Osteocyte (in vitro differentiated cells): ENCODE data around the gene ADAMTS2. TPM values are rescaled to one million over a fixed set of nuclear protein-coding genes. Genes with fewer than 3 reads are reported as not detected.

Source experiments
- DNase-seq: peaks from one replicate; pipeline ENCODE4 v3.0.0; 2021; ENCODE audit warnings: mixed read lengths; ENCODE audit not compliant: unreplicated experiment; ENCODE audit errors: extremely low spot score
- H3K27ac Mint-ChIP-seq: one replicate; pipeline ENCODE4 v1.8.0; 2021; ENCODE audit warnings: mild to moderate bottlenecking, mixed read lengths; ENCODE audit not compliant: unreplicated experiment
- H3K27me3 Mint-ChIP-seq: one replicate; pipeline ENCODE4 v1.8.0; 2021; ENCODE audit warnings: mixed read lengths; ENCODE audit not compliant: unreplicated experiment
- H3K36me3 Mint-ChIP-seq: one replicate; pipeline ENCODE4 v1.8.0; 2021; ENCODE audit warnings: mixed read lengths; ENCODE audit not compliant: unreplicated experiment
- H3K4me1 Mint-ChIP-seq: one replicate; pipeline ENCODE4 v1.8.0; 2021; ENCODE audit warnings: mixed read lengths; ENCODE audit not compliant: unreplicated experiment
- H3K4me3 Mint-ChIP-seq: one replicate; pipeline ENCODE4 v1.8.0; 2021; ENCODE audit warnings: mild to moderate bottlenecking, moderate library complexity, mixed read lengths; ENCODE audit not compliant: unreplicated experiment
- H3K9me3 Mint-ChIP-seq: one replicate; pipeline ENCODE4 v1.8.0; 2021; ENCODE audit warnings: mixed read lengths; ENCODE audit not compliant: unreplicated experiment
- total RNA-seq: library from RNA; stranded (reverse); gene quantifications from 2 replicates; pipeline ENCODE4 v1.2.1, GENCODE V29; 2021
- TF ChIP-seq, protein P1 (sequence below): fragments of 200-600 bp; sonication (generic); IDR thresholded peaks from 2 replicates; pipeline ENCODE4 v1.5.0; 2021; ENCODE audit warnings: antibody characterized with exemption, mild to moderate bottlenecking, moderate library complexity

The ADAMTS2 gene
- total RNA-seq, 1 donor from 2014 or later = 12.2 TPM

DNA sequence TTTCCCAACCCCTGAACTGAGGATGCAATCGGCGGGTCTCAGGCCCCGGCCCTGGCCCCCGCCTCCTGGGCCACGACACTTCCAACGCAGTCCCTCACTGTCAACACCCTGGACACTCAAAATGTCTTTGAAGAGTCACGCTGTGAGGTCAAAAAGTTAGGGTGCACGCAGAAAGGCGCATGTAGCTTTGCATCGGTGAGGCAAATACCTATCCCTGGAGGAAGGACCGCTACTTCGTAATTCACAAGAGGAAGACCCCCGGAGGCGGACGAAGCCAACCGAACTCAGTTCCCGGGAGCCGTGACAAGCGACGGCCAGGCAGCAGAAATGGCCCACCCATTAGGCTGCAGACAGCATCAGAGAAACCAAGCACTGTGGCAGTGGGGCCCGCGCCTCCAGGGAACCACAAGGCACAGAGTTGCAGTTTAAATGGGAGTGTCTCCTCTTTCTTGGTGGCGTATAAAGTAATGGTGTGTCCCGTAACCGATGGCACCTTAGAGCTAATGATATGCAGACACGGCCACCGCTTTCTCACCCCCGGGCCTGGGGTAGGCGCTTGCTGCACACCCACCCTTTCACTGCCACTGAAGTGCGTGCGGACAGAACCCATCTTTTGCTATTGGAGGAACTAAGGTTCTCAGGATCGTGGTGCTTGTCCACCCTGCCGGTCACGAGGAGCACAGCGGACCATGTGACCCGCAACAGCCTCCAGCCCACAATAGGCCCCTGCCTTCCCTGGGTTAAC is 9.0 kb downstream of the ADAMTS2 start:
- Mint-ChIP-seq H3K36me3 (no peaks in the 10 kb centered on the region), H3K4me3 (no peak overlapping the region), H3K27me3 (peaks cover 2% of the 10 kb centered on the region), H3K4me1 (no peaks in the 10 kb centered on the region), H3K27ac (no peak overlapping the region), H3K9me3 (no peaks in the 10 kb centered on the region)
- no peak for DNase-seq
- TF ChIP-seq, protein P1, sequence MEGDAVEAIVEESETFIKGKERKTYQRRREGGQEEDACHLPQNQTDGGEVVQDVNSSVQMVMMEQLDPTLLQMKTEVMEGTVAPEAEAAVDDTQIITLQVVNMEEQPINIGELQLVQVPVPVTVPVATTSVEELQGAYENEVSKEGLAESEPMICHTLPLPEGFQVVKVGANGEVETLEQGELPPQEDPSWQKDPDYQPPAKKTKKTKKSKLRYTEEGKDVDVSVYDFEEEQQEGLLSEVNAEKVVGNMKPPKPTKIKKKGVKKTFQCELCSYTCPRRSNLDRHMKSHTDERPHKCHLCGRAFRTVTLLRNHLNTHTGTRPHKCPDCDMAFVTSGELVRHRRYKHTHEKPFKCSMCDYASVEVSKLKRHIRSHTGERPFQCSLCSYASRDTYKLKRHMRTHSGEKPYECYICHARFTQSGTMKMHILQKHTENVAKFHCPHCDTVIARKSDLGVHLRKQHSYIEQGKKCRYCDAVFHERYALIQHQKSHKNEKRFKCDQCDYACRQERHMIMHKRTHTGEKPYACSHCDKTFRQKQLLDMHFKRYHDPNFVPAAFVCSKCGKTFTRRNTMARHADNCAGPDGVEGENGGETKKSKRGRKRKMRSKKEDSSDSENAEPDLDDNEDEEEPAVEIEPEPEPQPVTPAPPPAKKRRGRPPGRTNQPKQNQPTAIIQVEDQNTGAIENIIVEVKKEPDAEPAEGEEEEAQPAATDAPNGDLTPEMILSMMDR = no peak

DNA sequence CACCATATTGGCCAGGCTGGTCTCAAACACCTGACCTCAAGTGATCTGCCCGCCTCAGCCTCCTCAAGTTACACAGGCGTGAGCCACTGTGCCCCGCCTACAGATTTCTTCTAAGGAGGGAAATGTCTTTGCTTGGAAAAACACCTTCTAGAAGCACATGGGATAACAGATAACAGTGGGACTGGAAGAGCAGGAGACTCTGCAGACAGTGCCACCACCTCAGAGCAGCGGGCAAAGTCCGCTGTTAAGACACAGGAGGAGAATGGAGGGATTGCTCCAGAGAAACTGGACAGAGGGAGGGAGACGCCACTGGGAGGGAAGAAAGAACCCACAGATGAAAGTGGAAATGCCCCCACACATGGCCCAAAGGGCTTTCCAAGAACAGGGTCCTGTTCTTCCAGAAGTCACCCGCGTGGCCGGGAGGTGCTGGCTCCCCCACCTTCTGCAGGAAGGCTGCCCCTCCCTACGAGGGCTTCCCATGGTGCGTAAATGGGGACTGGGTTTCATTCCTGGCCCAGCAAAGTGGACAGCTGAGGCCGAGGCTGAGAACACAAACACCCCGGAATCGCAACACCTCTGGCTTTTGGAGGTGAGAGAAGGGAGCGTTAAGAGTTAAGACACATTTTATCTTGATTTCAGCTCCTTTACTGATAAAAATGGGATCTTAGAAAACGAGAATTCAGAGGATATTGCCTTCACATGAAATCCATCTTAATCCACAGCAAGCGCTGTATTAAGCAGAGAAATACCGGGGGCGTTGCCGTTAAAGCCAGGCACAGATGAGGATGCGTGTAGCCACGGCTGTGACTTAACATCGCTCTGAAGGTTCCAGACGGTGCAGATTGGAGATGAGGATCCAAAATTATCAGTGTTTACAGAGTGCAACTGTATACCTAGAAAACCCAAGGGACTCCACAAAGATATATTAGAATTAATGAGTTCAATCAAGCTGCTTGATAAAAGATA is 11.2 kb downstream of the ADAMTS2 start:
- no peak for DNase-seq
- Mint-ChIP-seq H3K36me3 (no peaks in the 10 kb centered on the region), H3K4me3 (no peak overlapping the region), H3K4me1 (no peaks in the 10 kb centered on the region), H3K27ac (no peak overlapping the region), H3K9me3 (no peaks in the 10 kb centered on the region), H3K27me3 (peaks cover 2% of the 10 kb centered on the region)
- TF ChIP-seq, protein P1 = no peak

DNA sequence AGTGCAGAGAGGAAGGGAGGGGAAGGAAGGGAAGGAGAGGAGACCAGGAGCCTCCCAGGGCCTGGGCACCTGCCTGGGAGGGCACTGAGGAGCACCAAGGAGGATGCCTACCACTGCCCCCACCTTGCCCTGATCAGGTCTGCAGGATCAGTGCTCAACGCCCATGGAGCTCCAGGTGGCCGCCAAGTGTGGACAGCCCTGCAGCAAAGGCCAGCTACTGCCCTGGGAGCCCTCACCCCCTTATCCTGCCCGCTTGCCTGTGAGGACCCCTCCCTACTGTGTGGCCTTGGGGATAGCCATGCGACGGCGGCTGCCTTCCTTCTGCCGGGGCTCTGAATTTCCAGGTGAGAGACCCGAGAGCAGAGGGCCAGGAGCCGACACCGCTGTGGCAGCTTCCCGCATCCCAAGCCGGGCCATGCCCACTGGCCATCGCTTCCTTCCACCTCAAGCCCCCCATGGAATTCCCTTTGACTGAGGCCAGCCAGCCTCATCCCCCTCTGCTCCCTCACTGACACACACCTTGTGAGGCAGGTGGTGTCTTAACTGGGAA is 12.4 kb downstream of the ADAMTS2 start:
- Mint-ChIP-seq H3K9me3 (peaks cover under 1% of the 10 kb centered on the region), H3K4me1 (no peaks in the 10 kb centered on the region), H3K27ac (no peak overlapping the region), H3K36me3 (no peaks in the 10 kb centered on the region), H3K4me3 (no peak overlapping the region), H3K27me3 (peaks cover 2% of the 10 kb centered on the region)
- DNase-seq = no peak
- TF ChIP-seq, protein P1 = no peak

DNA sequence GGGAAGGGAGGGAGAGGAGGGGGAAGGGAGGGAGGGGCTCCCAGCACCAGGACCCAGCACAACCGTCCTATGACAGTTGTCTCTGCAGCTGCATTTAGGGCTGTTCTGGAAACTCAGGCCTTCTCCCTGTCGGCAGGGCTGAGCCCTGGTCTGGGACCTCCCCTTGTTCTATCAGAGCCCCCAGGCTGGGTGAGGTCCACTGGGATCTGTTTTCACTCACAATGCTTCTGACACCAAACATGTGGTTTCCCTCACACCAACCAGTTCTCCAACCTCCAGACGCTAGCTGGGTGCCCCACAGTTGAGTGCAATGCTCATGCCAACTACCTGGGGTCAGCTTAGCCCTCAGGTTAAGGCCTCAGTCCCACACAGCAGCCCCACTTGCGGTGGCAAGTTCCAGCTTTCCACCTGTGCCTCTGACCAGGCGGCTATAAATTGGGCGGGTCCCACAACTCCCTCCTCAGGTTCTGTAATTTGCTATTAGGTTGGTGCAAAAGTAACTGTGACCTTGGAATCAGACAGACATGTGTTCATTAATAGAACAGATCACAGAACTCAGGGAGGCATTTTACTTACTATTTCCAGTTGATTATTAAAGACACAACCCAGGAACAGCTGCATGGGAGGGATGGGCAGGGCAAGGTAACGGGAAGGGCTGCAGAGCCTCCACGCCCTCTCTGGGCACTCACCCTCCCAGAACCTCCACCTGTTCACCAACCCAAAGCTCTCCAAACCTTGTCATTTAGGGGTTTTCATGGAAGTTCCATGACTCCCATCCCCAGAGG is 13.5 kb downstream of the ADAMTS2 start:
- Mint-ChIP-seq H3K36me3 (no peaks in the 10 kb centered on the region), H3K27me3 (peaks cover 2% of the 10 kb centered on the region), H3K4me3 (no peak overlapping the region), H3K9me3 (peaks cover 4% of the 10 kb centered on the region), H3K27ac (no peak overlapping the region), H3K4me1 (no peaks in the 10 kb centered on the region)
- no peak for DNase-seq
- TF ChIP-seq, protein P1 = no peak
